ENCODE results near the gene BNC1.
"Not testable (repeated sequence)": the region's sequence is repeated elsewhere in the genome, so short reads cannot be mapped to it uniquely, and the experiment has no call there.

BNC1 gene

DNA sequence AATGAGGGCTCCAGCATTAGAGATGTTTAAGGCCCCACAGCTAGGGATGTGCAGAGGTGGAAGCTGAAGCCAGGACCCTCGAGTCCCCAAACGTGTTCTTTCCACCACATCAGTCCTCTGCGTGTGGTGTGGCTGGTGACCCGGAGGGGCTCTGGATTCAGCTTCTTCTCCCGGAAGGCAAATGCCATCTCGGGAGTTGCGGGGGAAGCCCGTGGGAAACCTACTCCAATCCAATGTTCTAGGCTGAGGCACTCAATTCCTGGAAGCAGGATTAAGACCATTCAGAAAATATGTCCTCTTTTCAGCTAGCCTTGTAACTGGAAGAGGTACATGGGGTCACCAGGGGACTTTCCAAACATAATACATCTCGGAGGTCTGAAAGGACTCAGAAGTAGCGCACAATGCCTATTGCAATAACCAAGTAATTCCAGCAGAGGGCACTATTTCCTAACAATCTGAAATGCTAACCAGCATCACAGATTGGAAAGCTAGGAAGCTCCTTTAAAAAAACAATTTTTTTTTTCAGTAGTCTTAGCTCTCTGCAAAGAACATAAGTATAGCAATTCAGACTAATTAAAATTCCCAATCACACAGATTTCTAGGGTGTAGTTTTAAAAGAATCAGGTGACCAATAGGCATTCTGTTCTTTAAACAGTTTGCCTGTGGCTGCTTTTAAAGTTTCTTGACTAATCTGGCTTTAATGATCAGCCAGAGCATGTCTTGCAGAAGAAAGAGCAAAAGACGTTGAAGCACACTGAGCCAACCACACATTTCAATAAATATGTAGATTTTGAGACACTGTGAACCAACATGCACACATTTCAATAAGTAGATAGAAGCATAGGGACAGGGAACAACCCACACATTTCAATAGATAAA lies 36.1 kb downstream of the BNC1 start:
- TF ChIP-seq, protein P1, sequence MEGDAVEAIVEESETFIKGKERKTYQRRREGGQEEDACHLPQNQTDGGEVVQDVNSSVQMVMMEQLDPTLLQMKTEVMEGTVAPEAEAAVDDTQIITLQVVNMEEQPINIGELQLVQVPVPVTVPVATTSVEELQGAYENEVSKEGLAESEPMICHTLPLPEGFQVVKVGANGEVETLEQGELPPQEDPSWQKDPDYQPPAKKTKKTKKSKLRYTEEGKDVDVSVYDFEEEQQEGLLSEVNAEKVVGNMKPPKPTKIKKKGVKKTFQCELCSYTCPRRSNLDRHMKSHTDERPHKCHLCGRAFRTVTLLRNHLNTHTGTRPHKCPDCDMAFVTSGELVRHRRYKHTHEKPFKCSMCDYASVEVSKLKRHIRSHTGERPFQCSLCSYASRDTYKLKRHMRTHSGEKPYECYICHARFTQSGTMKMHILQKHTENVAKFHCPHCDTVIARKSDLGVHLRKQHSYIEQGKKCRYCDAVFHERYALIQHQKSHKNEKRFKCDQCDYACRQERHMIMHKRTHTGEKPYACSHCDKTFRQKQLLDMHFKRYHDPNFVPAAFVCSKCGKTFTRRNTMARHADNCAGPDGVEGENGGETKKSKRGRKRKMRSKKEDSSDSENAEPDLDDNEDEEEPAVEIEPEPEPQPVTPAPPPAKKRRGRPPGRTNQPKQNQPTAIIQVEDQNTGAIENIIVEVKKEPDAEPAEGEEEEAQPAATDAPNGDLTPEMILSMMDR (IDR thresholded peaks at IDR 0.05; ENCODE audit: borderline replicate concordance, insufficient read depth, low read depth, low read length), result peak; percentile 63
- no peak overlapping the region for H3K4me3 ChIP-seq (ENCODE audit: low read depth, low read length)

DNA sequence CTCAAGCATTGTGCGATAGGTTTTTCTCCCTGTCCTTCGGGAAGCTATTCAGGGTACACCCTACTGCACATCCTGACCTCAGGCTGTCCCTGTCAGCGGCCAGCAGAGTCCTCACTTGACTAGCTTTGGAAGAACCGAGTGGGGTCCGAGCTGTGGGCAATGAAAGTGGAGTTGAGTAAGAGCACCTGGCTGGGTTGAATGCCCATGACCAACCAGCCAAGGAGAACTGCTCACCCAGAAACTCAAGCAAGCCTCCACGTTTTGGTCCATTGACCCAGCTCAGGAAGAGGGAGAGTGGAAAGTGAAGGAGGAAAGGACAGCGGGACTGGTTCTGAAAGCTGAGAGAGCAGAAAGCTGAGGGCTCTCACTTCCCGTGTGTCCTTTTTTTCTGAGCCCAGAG lies 40.8 kb downstream of the BNC1 start:
- no peak overlapping the region for H3K4me3 ChIP-seq (ENCODE audit: low read depth, low read length)
- TF ChIP-seq, protein P1 (IDR thresholded peaks at IDR 0.05; ENCODE audit: borderline replicate concordance, insufficient read depth, low read depth, low read length), result no peak

DNA sequence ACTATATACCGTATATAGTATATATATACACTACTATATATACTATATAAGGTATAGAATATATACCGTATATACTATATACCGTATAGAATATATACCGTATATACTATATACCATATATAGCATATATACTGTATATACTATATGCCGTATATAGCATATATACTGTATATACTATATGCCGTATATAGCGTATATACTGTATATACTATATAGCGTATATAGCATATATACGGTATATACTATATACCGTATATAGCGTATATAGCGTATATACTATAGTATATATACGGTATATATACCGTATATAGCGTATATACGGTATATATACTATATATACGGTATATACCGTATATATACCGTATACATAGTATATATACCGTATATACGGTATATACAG lies 54.2 kb downstream of the BNC1 start:
- no peak overlapping the region for H3K4me3 ChIP-seq (ENCODE audit: low read depth, low read length)
- TF ChIP-seq, protein P1 (IDR thresholded peaks at IDR 0.05; ENCODE audit: borderline replicate concordance, insufficient read depth, low read depth, low read length), result no peak

DNA sequence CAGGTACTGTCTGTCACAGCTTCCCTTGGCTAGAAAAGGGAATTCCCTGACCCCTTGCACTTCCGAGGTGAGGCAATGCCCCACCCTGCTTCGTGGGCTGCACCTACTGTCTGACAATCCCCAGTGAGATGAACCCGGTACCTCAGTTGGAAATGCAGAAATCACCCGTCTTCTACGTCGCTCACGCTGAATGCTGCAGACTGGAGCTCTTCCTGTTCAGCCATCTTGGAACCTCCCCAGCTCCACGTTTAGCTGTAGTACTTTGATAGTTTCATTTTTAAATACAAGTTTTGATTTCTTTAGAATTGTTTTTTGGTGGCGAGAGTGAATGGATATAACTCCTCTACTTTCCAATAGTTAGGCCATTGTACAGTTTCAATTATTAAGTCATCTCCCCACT lies 59.0 kb downstream of the BNC1 start:
- TF ChIP-seq, protein P1 (IDR thresholded peaks at IDR 0.05; ENCODE audit: borderline replicate concordance, insufficient read depth, low read depth, low read length), result no peak
- no peak overlapping the region for H3K4me3 ChIP-seq (ENCODE audit: low read depth, low read length)

DNA sequence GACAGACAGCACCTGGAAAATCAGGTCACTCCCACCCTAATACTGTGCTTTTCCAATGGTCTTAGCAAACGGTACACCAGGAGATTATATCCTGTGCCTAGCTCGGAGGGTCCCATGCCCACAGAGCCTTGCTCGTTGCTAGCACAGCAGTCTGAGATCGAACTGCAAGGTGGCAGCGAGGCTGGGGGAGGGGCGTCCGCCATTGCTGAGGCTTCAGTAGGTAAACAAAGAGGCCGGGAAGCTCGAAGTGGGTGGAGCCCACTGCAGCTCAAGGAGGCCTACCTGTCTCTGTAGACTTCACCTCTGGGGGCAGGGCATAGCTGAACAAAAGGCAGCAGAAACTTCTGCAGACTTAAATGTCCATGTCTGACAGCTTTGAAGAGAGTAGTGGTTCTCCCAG lies 62.7 kb downstream of the BNC1 start:
- H3K4me3 ChIP-seq (ENCODE audit: low read depth, low read length), result not testable (repeated sequence)

DNA sequence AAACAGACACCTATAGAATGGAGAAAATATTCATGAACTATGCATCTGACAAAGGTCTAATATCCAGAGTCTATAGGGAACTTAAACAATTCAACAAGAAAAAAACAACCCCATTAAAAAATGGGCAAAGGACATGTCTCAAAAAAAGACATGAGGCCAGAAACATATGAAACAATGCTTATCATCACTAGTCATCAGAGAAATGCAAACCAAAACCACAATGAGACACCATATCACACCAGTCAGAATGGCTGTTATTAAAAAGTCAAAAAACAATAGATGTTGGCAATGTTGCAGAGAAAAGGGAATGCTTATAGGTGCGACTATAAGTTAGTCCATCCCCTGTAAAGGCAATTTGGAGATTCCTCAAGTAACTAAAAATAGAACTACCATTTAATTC lies 65.4 kb downstream of the BNC1 start:
- TF ChIP-seq, protein P1 (IDR thresholded peaks at IDR 0.05; ENCODE audit: borderline replicate concordance, insufficient read depth, low read depth, low read length), result no peak
- no peak overlapping the region for H3K4me3 ChIP-seq (ENCODE audit: low read depth, low read length)

DNA sequence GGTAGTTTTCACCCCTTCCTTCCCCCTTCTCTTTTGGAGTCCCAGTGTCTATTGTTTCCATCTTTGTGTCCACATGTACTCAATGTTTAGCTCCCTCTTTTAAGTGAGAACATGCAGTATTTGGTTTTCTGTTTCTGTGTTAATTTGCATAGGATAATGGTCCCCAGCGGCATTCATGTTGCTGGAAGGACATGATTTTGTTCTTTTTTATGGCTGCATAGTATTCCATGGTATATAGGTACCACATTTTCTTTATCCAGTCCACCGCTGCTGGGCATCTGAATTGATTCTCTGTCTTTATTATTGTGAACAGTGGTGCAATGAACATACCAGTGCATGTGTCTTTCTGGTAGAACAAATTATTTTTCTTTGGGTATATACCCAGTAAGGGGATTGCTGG lies 69.2 kb downstream of the BNC1 start:
- TF ChIP-seq, protein P1 (IDR thresholded peaks at IDR 0.05; ENCODE audit: borderline replicate concordance, insufficient read depth, low read depth, low read length), result no peak
- no peak overlapping the region for H3K4me3 ChIP-seq (ENCODE audit: low read depth, low read length)
